Epithelial cell of proximal tubule (primary cell): Measurements from ENCODE around the gene SEC16A. TPM values are rescaled to one million over a fixed set of nuclear protein-coding genes. Genes with fewer than 3 reads are reported as not detected.
A peak's percentile ranks its signal among the peaks of the same experiment; 100 is the strongest.

Experiments
- DNase-seq: peaks from one replicate; pipeline ENCODE4 v3.0.0-alpha.2; 2011; ENCODE audit warnings: low read depth
- H3K4me3 ChIP-seq: 2 replicates; pipeline ENCODE4 v1.5.1; 2011; ENCODE audit warnings: low read depth, mild to moderate bottlenecking, low read length
- total RNA-seq: library from RNA; depleted of rRNA; stranded (reverse); fragments of >200 nt; gene quantifications from 2 replicates; pipeline ENCODE4 v1.2.3, GENCODE V29; 2015
- TF ChIP-seq, protein P1 (sequence below): conservative IDR thresholded peaks from 2 replicates; pipeline ENCODE4 v1.5.1; 2012; ENCODE audit warnings: low read depth, mild to moderate bottlenecking, low read length

The SEC16A gene
- total RNA-seq, 1 donor from 2014 or later = 41.7 TPM

DNA sequence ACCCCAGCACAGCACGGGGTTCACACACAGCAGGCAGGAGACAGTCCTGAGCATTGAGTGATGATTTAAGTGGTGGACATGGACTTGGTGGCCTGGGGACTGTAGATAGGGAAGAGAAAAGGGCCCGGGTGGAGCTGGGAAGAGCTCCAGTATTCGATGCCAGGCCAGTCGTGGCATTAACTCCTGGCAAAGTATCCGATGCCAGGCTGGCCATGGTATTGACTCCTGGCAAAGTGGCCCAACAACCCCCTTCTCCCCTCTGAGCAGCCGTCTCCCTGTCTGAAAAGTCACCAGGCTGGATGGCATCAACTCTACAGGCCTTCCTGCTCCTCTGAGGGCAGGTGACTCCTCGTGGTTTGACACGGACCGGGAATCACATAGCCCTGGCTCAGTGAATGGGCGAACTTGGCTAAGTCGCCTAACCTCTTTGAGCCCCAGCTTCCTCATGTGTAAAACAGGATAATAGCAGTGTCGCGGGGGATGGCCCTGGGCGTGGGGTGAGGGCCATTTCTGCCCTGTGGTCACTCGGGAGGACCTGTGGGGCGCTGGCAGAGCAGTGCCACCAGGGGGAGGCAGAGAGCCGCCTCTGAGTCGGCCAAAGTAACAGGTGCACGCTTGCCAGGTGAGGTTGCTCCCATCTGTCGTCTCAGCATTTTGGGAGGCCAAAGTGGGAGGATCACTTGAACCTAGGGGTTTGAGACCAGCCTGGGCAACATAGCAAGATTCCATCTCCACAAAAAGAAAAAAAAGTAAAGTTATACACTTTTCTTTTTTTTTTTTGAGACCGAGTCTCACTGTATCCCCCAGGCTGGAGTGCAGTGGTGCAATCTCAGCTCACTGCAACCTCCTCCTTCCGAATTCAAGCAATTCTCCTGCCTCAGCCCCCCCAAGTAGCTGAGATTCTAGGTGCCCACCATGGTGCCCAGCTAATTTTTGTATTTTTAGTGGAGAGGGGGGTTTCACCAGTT lies 5.7 kb upstream of the SEC16A start:
- DNase-seq = no peak
- TF ChIP-seq, protein P1, sequence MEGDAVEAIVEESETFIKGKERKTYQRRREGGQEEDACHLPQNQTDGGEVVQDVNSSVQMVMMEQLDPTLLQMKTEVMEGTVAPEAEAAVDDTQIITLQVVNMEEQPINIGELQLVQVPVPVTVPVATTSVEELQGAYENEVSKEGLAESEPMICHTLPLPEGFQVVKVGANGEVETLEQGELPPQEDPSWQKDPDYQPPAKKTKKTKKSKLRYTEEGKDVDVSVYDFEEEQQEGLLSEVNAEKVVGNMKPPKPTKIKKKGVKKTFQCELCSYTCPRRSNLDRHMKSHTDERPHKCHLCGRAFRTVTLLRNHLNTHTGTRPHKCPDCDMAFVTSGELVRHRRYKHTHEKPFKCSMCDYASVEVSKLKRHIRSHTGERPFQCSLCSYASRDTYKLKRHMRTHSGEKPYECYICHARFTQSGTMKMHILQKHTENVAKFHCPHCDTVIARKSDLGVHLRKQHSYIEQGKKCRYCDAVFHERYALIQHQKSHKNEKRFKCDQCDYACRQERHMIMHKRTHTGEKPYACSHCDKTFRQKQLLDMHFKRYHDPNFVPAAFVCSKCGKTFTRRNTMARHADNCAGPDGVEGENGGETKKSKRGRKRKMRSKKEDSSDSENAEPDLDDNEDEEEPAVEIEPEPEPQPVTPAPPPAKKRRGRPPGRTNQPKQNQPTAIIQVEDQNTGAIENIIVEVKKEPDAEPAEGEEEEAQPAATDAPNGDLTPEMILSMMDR = peak; percentile 96

DNA sequence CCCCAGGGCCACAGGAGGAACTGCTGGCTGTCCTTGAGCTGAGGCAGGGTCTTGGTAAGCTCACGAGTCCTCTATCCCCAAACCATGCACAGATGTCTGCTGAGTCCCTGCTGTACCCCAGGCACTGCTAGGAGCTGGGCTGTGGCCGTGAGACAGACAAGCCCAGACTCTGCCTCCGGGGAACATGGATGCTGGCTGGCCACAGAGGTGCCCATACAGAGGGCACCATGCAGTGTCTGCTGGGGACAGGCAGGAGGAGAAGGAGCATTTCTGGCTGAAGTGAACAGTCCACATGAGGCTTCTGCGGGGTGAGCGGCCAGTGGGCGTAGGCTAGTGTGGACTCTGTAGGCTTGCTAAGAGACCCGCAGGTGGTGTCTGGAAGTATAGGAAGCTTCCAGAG lies 4.8 kb upstream of the SEC16A start:
- DNase-seq = no peak

More for the DNA sequence above, 5.7 kb upstream of the SEC16A start:
- H3K4me3 ChIP-seq = no peak overlapping the region

DNA sequence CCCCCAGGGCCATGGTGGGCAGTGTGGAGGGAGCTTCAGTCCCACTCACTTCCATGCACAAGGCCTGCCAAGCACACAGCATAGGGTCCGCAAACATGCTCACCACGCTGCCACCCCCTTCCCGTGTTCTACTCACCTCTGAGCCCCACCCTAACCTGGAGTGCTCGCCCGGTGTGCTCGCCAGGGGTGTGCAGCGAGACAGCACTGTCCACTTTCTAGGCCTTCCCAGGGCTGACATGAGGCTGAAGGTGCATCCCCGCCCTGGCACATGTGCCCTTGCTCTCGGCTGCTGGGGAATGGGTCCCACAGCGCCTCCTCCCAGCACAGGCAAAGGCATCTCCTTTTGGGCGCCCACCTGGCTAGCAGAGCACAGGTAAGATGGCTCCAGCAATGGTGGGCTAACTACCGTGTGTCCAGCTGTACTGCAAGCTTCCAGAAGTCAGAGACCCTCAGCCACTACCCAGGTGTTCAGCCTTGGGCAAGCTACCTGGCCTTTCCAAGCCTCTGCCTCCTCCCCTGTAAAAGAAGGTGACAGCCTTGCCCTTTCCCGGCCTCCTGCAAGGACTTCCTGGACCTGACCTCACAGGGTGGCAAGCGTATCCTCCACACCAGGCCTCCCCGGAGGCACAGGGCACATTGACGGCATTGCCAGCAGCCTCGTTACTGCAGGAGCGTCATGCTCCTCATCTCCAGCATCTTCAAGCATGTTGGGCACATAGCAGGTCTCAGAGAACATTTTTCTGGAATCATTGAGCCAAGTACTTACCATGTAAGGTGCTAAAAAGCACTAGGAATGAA lies 4.2 kb upstream of the SEC16A start:
- TF ChIP-seq, protein P1 = no peak
- H3K4me3 ChIP-seq = no peak overlapping the region
- no peak for DNase-seq

More for the DNA sequence above, 4.8 kb upstream of the SEC16A start:
- H3K4me3 ChIP-seq = no peak overlapping the region
- TF ChIP-seq, protein P1 = no peak

DNA sequence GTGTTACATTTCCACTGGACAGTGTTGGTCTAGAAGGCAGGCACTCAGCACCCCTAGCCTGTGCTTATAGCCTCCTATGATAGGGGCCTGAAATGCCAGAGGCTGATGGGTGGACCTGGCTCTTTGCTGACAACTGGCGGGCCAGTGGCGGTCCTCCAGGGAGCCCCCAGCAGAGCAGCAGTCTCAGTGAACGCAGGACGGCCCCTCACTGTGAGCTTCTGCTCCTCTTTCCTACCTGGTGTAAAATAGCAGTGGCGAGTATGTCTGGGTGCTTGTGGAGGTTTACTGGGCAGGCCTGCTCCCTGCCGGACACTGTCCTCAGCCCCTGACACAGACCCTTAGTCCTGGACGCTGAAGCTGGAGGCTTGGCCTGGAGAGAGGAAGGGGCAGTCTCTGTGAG lies 3.3 kb upstream of the SEC16A start:
- no peak overlapping the region for H3K4me3 ChIP-seq
- TF ChIP-seq, protein P1 = no peak
- no peak for DNase-seq

DNA sequence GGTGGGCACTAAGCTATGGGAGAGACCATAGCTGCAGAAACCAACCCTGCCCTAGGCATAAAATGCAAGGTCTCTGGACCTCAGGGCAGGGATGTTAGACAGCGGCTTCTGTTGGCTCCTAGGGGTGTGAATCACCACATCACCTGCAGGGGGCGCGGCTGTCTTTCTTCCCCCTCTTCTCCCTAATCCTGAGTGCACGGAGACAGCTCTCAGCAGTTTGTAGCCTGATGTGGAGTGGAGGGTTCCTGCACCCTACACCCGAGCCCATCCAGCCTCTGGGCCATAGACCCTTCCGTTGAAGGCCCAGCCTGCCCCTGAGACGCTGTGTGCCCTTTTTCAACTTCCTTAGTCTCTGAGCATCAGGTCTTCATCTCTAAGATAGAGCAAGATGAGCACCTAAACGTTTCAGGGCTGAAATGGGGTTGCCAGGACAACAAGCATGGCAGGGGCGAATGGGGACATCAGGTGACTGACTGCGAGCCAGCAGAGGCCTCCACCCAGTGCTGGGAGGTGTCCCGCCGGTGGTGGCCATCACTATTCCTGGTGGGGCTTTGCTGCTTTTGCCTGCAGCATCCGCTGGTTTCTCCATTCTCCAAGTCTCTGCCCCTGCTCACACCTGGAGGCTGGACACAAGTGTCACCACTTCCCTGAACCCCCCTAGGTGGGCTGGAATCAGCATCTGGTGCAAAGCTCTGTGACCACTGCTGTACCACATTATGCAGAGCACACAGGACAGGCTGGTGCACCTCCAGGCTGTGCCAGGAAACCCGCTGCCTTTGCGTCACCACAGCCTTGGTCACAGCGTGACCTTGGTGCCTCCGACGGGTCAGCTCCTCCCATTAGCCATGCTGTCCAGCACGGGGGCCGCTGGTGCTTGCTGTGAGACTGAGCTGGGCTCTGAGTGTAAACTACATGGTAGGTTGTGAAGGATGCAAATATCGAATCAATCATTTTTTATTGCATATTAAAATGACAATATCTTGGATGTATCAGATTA lies 2.5 kb upstream of the SEC16A start:
- no peak for DNase-seq
- peak overlapping the region; percentile 64 for H3K4me3 ChIP-seq
- TF ChIP-seq, protein P1 = peak; percentile 80
